Measurements from ENCODE around the gene GPR108. TPM values are rescaled to one million over a fixed set of nuclear protein-coding genes. Genes with fewer than 3 reads are reported as not detected.
A peak's percentile ranks its signal among the peaks of the same experiment; 100 is the strongest.

GPR108 gene
- total and polyA plus RNA-seq, 2 of the 13 experiments (the other 11 are each of a cell fraction or from before 2014, with no cell fraction given) = 36.4 to 63.0 TPM

DNA sequence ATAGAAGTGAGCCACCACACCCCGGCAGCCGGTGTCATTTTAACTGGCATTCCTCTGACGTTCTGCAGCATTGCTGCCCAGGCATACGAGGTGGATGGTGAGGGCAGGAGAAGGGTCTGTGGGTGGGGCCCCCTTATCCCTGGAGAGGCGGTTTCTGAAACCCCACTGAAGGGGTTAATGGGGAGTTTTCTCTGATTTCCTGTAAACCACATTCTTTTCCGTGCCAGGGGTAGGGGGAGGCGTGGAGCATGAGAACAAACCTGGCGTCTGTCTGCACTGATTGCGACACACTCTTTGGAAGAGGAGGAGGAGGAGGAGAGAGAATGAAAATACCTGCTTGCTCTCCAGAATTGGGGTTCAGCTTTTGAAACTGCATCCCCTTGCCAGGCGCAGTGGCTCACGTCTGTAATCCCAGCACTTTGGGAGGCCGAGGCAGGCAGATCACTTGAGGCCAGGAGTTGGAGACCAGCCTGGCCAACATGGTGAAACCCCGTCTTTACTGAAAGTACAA lies 14.2 kb downstream of the GPR108 start (continued):
- TF ChIP-seq ZNF263 (CRISPR knock-in tag; IDR thresholded peaks at IDR 0.05) (peak; percentile 40; the same call in 1 of the 2 replicates), HNRNPL (IDR thresholded peaks at IDR 0.05; ENCODE audit: low read depth, low read length) (no peak), MBD4 (IDR thresholded peaks at IDR 0.05; ENCODE audit: borderline replicate concordance, low read length) (no peak), TBL1XR1 (IDR thresholded peaks at IDR 0.05; ENCODE audit: borderline replicate concordance, low read length, partially characterized antibody) (no peak), ZSCAN25 (CRISPR knock-in tag; IDR thresholded peaks at IDR 0.05) (peak; percentile 96), ZNF205 (CRISPR knock-in tag; IDR thresholded peaks at IDR 0.05) (peak; percentile 84), ZNF724P (CRISPR knock-in tag; IDR thresholded peaks at IDR 0.05; ENCODE audit: borderline replicate concordance) (no peak), SMYD3 (CRISPR knock-in tag; IDR thresholded peaks at IDR 0.05) (no peak), CBX1 (IDR thresholded peaks at IDR 0.05; ENCODE audit: low read depth) (no peak), ZNF562 (CRISPR knock-in tag; IDR thresholded peaks at IDR 0.05; ENCODE audit: borderline replicate concordance) (no peak), MATR3 (CRISPR knock-in tag; IDR thresholded peaks at IDR 0.05) (no peak)
- TF ChIP-seq, protein P1, sequence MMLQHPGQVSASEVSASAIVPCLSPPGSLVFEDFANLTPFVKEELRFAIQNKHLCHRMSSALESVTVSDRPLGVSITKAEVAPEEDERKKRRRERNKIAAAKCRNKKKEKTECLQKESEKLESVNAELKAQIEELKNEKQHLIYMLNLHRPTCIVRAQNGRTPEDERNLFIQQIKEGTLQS (CRISPR knock-in tag; IDR thresholded peaks at IDR 0.05) = no peak
- TF ChIP-seq, protein P2, sequence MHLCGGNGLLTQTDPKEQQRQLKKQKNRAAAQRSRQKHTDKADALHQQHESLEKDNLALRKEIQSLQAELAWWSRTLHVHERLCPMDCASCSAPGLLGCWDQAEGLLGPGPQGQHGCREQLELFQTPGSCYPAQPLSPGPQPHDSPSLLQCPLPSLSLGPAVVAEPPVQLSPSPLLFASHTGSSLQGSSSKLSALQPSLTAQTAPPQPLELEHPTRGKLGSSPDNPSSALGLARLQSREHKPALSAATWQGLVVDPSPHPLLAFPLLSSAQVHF (CRISPR knock-in tag; IDR thresholded peaks at IDR 0.05) = no peak
- TF ChIP-seq, protein P3, sequence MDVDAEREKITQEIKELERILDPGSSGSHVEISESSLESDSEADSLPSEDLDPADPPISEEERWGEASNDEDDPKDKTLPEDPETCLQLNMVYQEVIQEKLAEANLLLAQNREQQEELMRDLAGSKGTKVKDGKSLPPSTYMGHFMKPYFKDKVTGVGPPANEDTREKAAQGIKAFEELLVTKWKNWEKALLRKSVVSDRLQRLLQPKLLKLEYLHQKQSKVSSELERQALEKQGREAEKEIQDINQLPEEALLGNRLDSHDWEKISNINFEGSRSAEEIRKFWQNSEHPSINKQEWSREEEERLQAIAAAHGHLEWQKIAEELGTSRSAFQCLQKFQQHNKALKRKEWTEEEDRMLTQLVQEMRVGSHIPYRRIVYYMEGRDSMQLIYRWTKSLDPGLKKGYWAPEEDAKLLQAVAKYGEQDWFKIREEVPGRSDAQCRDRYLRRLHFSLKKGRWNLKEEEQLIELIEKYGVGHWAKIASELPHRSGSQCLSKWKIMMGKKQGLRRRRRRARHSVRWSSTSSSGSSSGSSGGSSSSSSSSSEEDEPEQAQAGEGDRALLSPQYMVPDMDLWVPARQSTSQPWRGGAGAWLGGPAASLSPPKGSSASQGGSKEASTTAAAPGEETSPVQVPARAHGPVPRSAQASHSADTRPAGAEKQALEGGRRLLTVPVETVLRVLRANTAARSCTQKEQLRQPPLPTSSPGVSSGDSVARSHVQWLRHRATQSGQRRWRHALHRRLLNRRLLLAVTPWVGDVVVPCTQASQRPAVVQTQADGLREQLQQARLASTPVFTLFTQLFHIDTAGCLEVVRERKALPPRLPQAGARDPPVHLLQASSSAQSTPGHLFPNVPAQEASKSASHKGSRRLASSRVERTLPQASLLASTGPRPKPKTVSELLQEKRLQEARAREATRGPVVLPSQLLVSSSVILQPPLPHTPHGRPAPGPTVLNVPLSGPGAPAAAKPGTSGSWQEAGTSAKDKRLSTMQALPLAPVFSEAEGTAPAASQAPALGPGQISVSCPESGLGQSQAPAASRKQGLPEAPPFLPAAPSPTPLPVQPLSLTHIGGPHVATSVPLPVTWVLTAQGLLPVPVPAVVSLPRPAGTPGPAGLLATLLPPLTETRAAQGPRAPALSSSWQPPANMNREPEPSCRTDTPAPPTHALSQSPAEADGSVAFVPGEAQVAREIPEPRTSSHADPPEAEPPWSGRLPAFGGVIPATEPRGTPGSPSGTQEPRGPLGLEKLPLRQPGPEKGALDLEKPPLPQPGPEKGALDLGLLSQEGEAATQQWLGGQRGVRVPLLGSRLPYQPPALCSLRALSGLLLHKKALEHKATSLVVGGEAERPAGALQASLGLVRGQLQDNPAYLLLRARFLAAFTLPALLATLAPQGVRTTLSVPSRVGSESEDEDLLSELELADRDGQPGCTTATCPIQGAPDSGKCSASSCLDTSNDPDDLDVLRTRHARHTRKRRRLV (CRISPR knock-in tag; IDR thresholded peaks at IDR 0.05) = no peak
- TF ChIP-seq, protein P4, sequence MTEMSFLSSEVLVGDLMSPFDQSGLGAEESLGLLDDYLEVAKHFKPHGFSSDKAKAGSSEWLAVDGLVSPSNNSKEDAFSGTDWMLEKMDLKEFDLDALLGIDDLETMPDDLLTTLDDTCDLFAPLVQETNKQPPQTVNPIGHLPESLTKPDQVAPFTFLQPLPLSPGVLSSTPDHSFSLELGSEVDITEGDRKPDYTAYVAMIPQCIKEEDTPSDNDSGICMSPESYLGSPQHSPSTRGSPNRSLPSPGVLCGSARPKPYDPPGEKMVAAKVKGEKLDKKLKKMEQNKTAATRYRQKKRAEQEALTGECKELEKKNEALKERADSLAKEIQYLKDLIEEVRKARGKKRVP (CRISPR knock-in tag; IDR thresholded peaks at IDR 0.05) = no peak
- TF ChIP-seq, protein P5, sequence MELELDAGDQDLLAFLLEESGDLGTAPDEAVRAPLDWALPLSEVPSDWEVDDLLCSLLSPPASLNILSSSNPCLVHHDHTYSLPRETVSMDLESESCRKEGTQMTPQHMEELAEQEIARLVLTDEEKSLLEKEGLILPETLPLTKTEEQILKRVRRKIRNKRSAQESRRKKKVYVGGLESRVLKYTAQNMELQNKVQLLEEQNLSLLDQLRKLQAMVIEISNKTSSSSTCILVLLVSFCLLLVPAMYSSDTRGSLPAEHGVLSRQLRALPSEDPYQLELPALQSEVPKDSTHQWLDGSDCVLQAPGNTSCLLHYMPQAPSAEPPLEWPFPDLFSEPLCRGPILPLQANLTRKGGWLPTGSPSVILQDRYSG (CRISPR knock-in tag; IDR thresholded peaks at IDR 0.05) = no peak
- TF ChIP-seq, protein P6, sequence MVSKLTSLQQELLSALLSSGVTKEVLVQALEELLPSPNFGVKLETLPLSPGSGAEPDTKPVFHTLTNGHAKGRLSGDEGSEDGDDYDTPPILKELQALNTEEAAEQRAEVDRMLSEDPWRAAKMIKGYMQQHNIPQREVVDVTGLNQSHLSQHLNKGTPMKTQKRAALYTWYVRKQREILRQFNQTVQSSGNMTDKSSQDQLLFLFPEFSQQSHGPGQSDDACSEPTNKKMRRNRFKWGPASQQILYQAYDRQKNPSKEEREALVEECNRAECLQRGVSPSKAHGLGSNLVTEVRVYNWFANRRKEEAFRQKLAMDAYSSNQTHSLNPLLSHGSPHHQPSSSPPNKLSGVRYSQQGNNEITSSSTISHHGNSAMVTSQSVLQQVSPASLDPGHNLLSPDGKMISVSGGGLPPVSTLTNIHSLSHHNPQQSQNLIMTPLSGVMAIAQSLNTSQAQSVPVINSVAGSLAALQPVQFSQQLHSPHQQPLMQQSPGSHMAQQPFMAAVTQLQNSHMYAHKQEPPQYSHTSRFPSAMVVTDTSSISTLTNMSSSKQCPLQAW (CRISPR knock-in tag; IDR thresholded peaks at IDR 0.05) = peak; percentile 84
- TF ChIP-seq, protein P7, sequence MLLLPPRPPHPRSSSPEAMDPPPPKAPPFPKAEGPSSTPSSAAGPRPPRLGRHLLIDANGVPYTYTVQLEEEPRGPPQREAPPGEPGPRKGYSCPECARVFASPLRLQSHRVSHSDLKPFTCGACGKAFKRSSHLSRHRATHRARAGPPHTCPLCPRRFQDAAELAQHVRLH (CRISPR knock-in tag; IDR thresholded peaks at IDR 0.05; ENCODE audit: borderline replicate concordance, low read depth) = 0 out of 2 replicates have a peak, but pooled peaks have one; percentile 34
- TF ChIP-seq, protein P8, sequence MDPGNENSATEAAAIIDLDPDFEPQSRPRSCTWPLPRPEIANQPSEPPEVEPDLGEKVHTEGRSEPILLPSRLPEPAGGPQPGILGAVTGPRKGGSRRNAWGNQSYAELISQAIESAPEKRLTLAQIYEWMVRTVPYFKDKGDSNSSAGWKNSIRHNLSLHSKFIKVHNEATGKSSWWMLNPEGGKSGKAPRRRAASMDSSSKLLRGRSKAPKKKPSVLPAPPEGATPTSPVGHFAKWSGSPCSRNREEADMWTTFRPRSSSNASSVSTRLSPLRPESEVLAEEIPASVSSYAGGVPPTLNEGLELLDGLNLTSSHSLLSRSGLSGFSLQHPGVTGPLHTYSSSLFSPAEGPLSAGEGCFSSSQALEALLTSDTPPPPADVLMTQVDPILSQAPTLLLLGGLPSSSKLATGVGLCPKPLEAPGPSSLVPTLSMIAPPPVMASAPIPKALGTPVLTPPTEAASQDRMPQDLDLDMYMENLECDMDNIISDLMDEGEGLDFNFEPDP (CRISPR knock-in tag; conservative IDR thresholded peaks at IDR 0.05) = no peak
